ENCODE data around the gene FAM83C. TPM values are rescaled to one million over a fixed set of nuclear protein-coding genes. Genes with fewer than 3 reads are reported as not detected.

The FAM83C gene
- total RNA-seq, 1 experiment from 2014 or later: not detected

DNA sequence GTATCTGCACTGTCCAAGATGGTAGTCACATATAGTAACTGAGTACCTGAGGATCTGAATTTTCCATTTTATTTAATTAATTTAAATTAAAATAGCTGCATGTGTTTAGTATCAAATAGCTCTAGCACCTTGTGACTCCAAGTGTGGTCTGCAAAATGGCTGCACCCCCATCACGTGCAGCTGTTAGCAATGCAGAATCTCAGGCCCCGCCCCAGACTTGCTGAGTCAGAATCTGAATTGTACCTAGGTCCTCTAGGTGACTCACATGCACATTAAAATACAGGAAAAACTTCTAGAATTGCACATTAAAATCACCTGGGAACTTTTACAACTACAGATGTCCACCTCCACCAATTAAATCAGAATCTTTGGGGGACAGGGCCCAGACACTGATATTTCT lies 19.2 kb upstream of the FAM83C start:
- BruUV-seq (replicated peaks): no TSS peak
- ChIA-PET CTCF (interaction anchor here (1.0 kb wide), 1 partner anchor 18 kb away, joined by 3 read pairs; no protein-coding TSS in a partner anchor), POLR2A (ENCODE audit: low non-redundant PET) (no interaction called here)
- DNase-seq (ENCODE audit: low spot score): no peak
- intact Hi-C loops (cut with micrococcal nuclease; ENCODE audit: unreplicated experiment): no loop called here
- Histone ChIP-seq H3K9me3 (ENCODE audit: low read depth, low read length, poor library complexity, severe bottlenecking) (no peaks in the 10 kb centered on the region), H3K36me3 (ENCODE audit: insufficient read depth, low read length, poor library complexity, severe bottlenecking) (no peaks in the 10 kb centered on the region), H3K4me1 (ENCODE audit: insufficient read depth, low read length, poor library complexity, severe bottlenecking) (peaks cover 11% of the 10 kb centered on the region), H3K27ac (ENCODE audit: low read depth, low read length, poor library complexity, severe bottlenecking) (no peak overlapping the region), H3K4me3 (ENCODE audit: low read depth, low read length, poor library complexity, severe bottlenecking) (no peak overlapping the region), H3K27me3 (replicated peaks; ENCODE audit: insufficient read depth, low read depth, low read length, poor library complexity) (no peaks in the 10 kb centered on the region)
- TF ChIP-seq, protein P1, sequence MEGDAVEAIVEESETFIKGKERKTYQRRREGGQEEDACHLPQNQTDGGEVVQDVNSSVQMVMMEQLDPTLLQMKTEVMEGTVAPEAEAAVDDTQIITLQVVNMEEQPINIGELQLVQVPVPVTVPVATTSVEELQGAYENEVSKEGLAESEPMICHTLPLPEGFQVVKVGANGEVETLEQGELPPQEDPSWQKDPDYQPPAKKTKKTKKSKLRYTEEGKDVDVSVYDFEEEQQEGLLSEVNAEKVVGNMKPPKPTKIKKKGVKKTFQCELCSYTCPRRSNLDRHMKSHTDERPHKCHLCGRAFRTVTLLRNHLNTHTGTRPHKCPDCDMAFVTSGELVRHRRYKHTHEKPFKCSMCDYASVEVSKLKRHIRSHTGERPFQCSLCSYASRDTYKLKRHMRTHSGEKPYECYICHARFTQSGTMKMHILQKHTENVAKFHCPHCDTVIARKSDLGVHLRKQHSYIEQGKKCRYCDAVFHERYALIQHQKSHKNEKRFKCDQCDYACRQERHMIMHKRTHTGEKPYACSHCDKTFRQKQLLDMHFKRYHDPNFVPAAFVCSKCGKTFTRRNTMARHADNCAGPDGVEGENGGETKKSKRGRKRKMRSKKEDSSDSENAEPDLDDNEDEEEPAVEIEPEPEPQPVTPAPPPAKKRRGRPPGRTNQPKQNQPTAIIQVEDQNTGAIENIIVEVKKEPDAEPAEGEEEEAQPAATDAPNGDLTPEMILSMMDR (conservative IDR thresholded peaks at IDR 0.05; ENCODE audit: low read depth, low read length): no peak
- no peak for TF ChIP-seq EZH2 (IDR thresholded peaks at IDR 0.05; ENCODE audit: borderline replicate concordance, low read depth, low read length, poor library complexity, severe bottlenecking)

DNA sequence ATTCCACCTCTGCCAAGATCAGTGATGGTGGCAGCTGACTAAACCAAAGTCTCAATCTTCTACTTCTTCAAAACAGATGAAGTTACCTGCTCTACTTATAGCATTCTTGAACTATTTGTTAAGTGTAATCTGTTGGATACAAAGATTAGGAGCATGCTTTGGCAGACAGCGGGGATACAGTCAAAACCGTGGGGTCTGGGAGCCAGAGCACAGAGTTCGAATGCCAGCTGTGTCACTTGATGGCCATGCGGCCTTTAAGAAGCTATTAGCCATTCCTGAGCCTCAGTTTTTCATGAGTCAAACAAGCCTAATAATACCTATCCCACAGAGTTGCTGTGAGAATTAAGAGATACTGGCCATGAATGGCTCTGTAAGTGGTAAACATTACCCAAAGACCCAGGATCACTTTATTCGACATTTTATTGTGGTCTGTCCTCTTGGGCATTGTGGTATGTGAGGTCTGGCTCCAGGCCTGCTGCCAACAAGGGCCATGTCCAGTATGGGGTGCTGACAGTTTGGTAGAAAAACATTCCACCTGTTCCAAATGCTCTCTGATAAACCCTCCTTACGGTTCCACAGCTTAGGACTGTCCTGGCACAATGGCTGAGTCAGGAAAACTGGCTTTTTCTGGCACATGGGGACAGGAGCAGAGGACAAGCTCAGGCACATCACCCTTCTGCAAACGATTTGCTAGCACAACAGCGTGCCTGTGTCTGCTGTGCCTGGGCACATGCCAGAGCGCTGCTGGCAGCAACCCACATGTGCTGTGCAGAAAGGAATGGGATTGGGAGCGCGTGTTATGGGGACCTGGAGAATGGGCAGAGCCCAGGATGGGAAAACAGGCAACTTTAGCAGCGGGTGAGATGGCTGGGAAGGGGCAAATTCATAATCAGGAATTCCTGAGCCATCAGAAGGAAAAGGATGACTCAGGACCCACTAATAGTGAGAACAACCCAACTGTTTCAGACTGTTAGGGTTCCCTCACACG lies 15.7 kb upstream of the FAM83C start:
- BruUV-seq (replicated peaks): no TSS peak
- intact Hi-C loops (cut with micrococcal nuclease; ENCODE audit: unreplicated experiment): loop anchor here (5.0 kb wide), 1 partner anchor 129 kb away; the partner anchor contains the start of gene GDF5
- Histone ChIP-seq H3K36me3 (ENCODE audit: insufficient read depth, low read length, poor library complexity, severe bottlenecking) (no peaks in the 10 kb centered on the region), H3K4me1 (ENCODE audit: insufficient read depth, low read length, poor library complexity, severe bottlenecking) (peaks cover 11% of the 10 kb centered on the region), H3K9me3 (ENCODE audit: low read depth, low read length, poor library complexity, severe bottlenecking) (no peaks in the 10 kb centered on the region), H3K27ac (ENCODE audit: low read depth, low read length, poor library complexity, severe bottlenecking) (no peak overlapping the region), H3K4me3 (ENCODE audit: low read depth, low read length, poor library complexity, severe bottlenecking) (no peak overlapping the region), H3K27me3 (replicated peaks; ENCODE audit: insufficient read depth, low read depth, low read length, poor library complexity) (no peaks in the 10 kb centered on the region)
- no peak for TF ChIP-seq EZH2 (IDR thresholded peaks at IDR 0.05; ENCODE audit: borderline replicate concordance, low read depth, low read length, poor library complexity, severe bottlenecking)
- TF ChIP-seq, protein P1 (conservative IDR thresholded peaks at IDR 0.05; ENCODE audit: low read depth, low read length): no peak
- CTCF ChIA-PET: interaction anchor here (1.0 to 1.6 kb wide), 2 partner anchors 9 to 163 kb away, joined by 4 to 8 read pairs; no protein-coding TSS in a partner anchor
- POLR2A ChIA-PET (ENCODE audit: low non-redundant PET): no interaction called here
- no peak for DNase-seq (ENCODE audit: low spot score)

DNA sequence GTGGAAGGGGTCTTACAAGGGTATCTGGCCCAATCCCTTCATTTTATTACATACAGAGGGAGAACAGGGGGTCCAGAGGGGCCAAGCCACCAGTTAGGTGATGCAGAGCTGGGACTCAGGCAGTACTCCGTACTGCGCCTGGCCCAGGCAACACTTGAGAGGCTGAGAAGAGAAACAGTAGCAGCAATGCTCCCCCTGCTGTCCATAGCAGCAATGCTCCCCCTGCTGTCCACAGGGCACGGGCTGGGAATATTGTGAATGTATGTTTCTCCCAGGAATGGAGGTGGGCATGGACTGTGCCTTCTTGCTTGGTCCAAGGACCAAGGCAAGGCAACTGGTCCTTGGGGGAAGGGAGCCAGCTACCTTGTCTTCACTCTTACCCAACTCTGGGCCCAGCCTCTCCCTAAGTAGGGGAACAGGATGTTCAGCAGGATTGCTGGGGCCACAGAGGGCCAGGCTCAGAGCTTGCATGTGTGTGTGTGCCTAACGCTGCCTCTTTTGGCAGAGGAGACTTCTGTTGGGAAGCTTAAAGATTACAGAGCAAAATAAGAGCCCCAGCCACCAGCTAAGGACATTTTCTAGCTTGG lies 14.8 kb upstream of the FAM83C start:
- DNase-seq (ENCODE audit: low spot score): peak; percentile 78
- peaks cover 4% of the 10 kb centered on the region for H3K4me1 ChIP-seq (ENCODE audit: insufficient read depth, low read length, poor library complexity, severe bottlenecking)
- no peaks in the 10 kb centered on the region for H3K9me3 ChIP-seq (ENCODE audit: low read depth, low read length, poor library complexity, severe bottlenecking)
- no peak overlapping the region for H3K4me3 ChIP-seq (ENCODE audit: low read depth, low read length, poor library complexity, severe bottlenecking)
- no peaks in the 10 kb centered on the region for H3K36me3 ChIP-seq (ENCODE audit: insufficient read depth, low read length, poor library complexity, severe bottlenecking)
- no TSS peak for BruUV-seq (replicated peaks)
- H3K27ac ChIP-seq (ENCODE audit: low read depth, low read length, poor library complexity, severe bottlenecking): no peak overlapping the region
- CTCF ChIA-PET: interaction anchor here (0.6 to 1.6 kb wide), 3 partner anchors 23 to 162 kb away, joined by 3 to 8 read pairs (median 7); partner anchors contain the start of gene EIF6
- POLR2A ChIA-PET (ENCODE audit: low non-redundant PET): no interaction called here
- intact Hi-C loops (cut with micrococcal nuclease; ENCODE audit: unreplicated experiment): loop anchor here (5.0 kb wide), 1 partner anchor 130 kb away; the partner anchor contains the start of gene GDF5
- H3K27me3 ChIP-seq (replicated peaks; ENCODE audit: insufficient read depth, low read depth, low read length, poor library complexity): no peaks in the 10 kb centered on the region
- no peak for TF ChIP-seq EZH2 (IDR thresholded peaks at IDR 0.05; ENCODE audit: borderline replicate concordance, low read depth, low read length, poor library complexity, severe bottlenecking)
- TF ChIP-seq, protein P1 (conservative IDR thresholded peaks at IDR 0.05; ENCODE audit: low read depth, low read length): peak; percentile 90

Data from A673 (cell line).